Measurements from ENCODE around the gene NOSIP.
A peak's percentile ranks its signal among the peaks of the same experiment; 100 is the strongest.

The NOSIP gene

GRCh38 chr19:49520705-49521319 lies 59.5 kb downstream of the NOSIP start:
- TF ChIP-seq JUND (IDR thresholded peaks at IDR 0.05; ENCODE audit: low read depth) = no peak
- no peak for DNase-seq (ENCODE audit: low read depth in 1 of 2, low spot score in 1 of 2)
- in situ Hi-C loops (cut with HindIII; ENCODE audit: low pct_unique_long_range_greater_than_20kb, low sequenced_read_pairs) = no loop called here

- DNase-seq (ENCODE audit: low read depth in 1 of 2, low spot score in 1 of 2) = no peak
- TF ChIP-seq JUND (IDR thresholded peaks at IDR 0.05; ENCODE audit: low read depth) = no peak
- in situ Hi-C loops (cut with HindIII; ENCODE audit: low pct_unique_long_range_greater_than_20kb, low sequenced_read_pairs) = no loop called here
Observed at GRCh38 chr19:49518033-49518432, 62.3 kb downstream of the NOSIP start.

- in situ Hi-C loops (cut with HindIII; ENCODE audit: low pct_unique_long_range_greater_than_20kb, low sequenced_read_pairs) = no loop called here
Observed at GRCh38 chr19:49515767-49516166, 64.6 kb downstream of the NOSIP start.

GRCh38 chr19:49514151-49514550 lies 66.2 kb downstream of the NOSIP start:
- no peak for DNase-seq (ENCODE audit: low read depth in 1 of 2, low spot score in 1 of 2)
- TF ChIP-seq JUND (IDR thresholded peaks at IDR 0.05; ENCODE audit: low read depth) = no peak
- in situ Hi-C loops (cut with HindIII; ENCODE audit: low pct_unique_long_range_greater_than_20kb, low sequenced_read_pairs) = no loop called here

More at GRCh38 chr19:49515767-49516166, 64.6 kb downstream of the NOSIP start:
- no peak for DNase-seq (ENCODE audit: low read depth in 1 of 2, low spot score in 1 of 2)
- TF ChIP-seq JUND (IDR thresholded peaks at IDR 0.05; ENCODE audit: low read depth) = no peak

- in situ Hi-C loops (cut with HindIII; ENCODE audit: low pct_unique_long_range_greater_than_20kb, low sequenced_read_pairs) = no loop called here
- no peak for TF ChIP-seq JUND (IDR thresholded peaks at IDR 0.05; ENCODE audit: low read depth)
- DNase-seq (ENCODE audit: low read depth in 1 of 2, low spot score in 1 of 2) = no peak
Observed at GRCh38 chr19:49513746-49514118, 66.6 kb downstream of the NOSIP start.

GRCh38 chr19:49512970-49513745 lies 67.2 kb downstream of the NOSIP start:
- in situ Hi-C loops (cut with HindIII; ENCODE audit: low pct_unique_long_range_greater_than_20kb, low sequenced_read_pairs) = no loop called here
- DNase-seq (ENCODE audit: low read depth in 1 of 2, low spot score in 1 of 2) = peak; percentile 27 to 42
- no peak for TF ChIP-seq JUND (IDR thresholded peaks at IDR 0.05; ENCODE audit: low read depth)

- in situ Hi-C loops (cut with HindIII; ENCODE audit: low pct_unique_long_range_greater_than_20kb, low sequenced_read_pairs) = no loop called here
- no peak for TF ChIP-seq JUND (IDR thresholded peaks at IDR 0.05; ENCODE audit: low read depth)
- no peak for DNase-seq (ENCODE audit: low read depth in 1 of 2, low spot score in 1 of 2)
Observed at GRCh38 chr19:49507803-49508494, 72.4 kb downstream of the NOSIP start.

- in situ Hi-C loops (cut with HindIII; ENCODE audit: low pct_unique_long_range_greater_than_20kb, low sequenced_read_pairs) = no loop called here
Observed at GRCh38 chr19:49506575-49507105, 73.7 kb downstream of the NOSIP start.

More at GRCh38 chr19:49506575-49507105, 73.7 kb downstream of the NOSIP start:
- no peak for TF ChIP-seq JUND (IDR thresholded peaks at IDR 0.05; ENCODE audit: low read depth)
- DNase-seq (ENCODE audit: low read depth in 1 of 2, low spot score in 1 of 2) = peak; percentile 33 to 76
